ENCODE measurements around the gene MEOX1.

DNA sequence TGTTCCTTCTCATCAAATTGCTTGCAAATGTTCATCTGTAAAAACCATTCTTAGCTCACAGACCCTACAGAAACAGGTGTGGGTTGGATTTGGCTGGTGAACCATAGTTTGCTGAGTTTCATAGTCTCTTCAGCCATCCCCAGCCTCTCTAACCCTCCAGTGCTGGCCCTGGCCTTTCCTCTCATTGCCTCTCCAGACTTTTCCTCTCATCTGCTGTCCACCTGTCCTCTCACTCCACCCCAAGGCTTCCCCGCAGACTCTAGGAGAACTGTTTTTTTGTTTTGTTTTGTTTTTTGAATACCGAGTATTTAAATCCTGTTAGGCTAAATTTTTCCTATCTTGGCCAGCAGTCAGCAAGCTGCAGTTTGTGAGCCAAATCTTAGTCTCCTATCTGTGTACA is 41.1 kb downstream of the MEOX1 start:
- TF ChIP-seq, protein P1, sequence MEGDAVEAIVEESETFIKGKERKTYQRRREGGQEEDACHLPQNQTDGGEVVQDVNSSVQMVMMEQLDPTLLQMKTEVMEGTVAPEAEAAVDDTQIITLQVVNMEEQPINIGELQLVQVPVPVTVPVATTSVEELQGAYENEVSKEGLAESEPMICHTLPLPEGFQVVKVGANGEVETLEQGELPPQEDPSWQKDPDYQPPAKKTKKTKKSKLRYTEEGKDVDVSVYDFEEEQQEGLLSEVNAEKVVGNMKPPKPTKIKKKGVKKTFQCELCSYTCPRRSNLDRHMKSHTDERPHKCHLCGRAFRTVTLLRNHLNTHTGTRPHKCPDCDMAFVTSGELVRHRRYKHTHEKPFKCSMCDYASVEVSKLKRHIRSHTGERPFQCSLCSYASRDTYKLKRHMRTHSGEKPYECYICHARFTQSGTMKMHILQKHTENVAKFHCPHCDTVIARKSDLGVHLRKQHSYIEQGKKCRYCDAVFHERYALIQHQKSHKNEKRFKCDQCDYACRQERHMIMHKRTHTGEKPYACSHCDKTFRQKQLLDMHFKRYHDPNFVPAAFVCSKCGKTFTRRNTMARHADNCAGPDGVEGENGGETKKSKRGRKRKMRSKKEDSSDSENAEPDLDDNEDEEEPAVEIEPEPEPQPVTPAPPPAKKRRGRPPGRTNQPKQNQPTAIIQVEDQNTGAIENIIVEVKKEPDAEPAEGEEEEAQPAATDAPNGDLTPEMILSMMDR (IDR thresholded peaks at IDR 0.05), result no peak
- no peak for TF ChIP-seq POLR2A (IDR thresholded peaks at IDR 0.05)

All from suprapubic skin (tissue), 3 donors.